Measurements from ENCODE around the gene PTOV1. TPM values are rescaled to one million over a fixed set of nuclear protein-coding genes. Genes with fewer than 3 reads are reported as not detected.

PTOV1 gene
- total and polyA plus RNA-seq, 2 of the 8 experiments (the other 6 are each of a cell fraction or from before 2014, with no cell fraction given): 147 to 251 TPM

GRCh38 chr19:49846408-49846807, 4.6 kb upstream of the PTOV1 start:
- H3K9me3 ChIP-seq (ENCODE audit: insufficient read depth in 2 of 2, low read depth in 1 of 2, low read length in 1 of 2): no peaks in the 10 kb centered on the region
- 75% methylated on average over 5 of the region's 5 CpGs; no CpG with 5 or more reads in 1 of the 2 experiments for WGBS, 2 experiments (ENCODE audit: extremely low coverage in 1 of 2, insufficient coverage in 1 of 2, insufficient read length in 1 of 2, insufficient replicate concordance in 2 of 2, low coverage in 1 of 2, low lambda C conversion rate in 2 of 2, missing lambda C conversion rate in 1 of 2)
- H2BK12ac ChIP-seq (ENCODE audit: low read depth, low read length): no peak overlapping the region
- no peak overlapping the region for H3K4me3 ChIP-seq (ENCODE audit: extremely low read depth in 1 of 4, insufficient read depth in 2 of 4, low read depth in 3 of 4, low read length in 4 of 4)
- no peak overlapping the region for H4K8ac ChIP-seq (ENCODE audit: extremely low read depth, insufficient read depth, low read length)
- no peak overlapping the region for H2BK5ac ChIP-seq (ENCODE audit: low read depth, low read length)
- peaks cover 4% of the 10 kb centered on the region; the same call in 1 of the 2 replicates for H3K23me2 ChIP-seq (ENCODE audit: low read depth, low read length)
- H3K79me2 ChIP-seq (ENCODE audit: control insufficient read depth in 1 of 2, insufficient read depth in 2 of 2, low read length in 2 of 2): peaks cover 0 to 3% of the 10 kb centered on the region in 2 experiments; a peak in 1 of 4 replicates
- no peak overlapping the region for H3K4me2 ChIP-seq (ENCODE audit: insufficient read depth in 1 of 2, low read depth in 2 of 2, low read length in 2 of 2)
- H3K4me1 ChIP-seq (replicated peaks in 1 of 4; ENCODE audit: control insufficient read depth in 3 of 4, insufficient read depth in 4 of 4, low read length in 3 of 4): peaks cover 0 to 3% (median 0%) of the 10 kb centered on the region in 4 experiments; a peak in 3 of 7 replicates
- H3K9ac ChIP-seq (replicated peaks in 1 of 4; ENCODE audit: extremely low read depth in 1 of 4, low read depth in 3 of 4, low read length in 3 of 4): no peak overlapping the region
- no peak overlapping the region for H3K27ac ChIP-seq (ENCODE audit: low read depth, low read length)
- no peaks in the 10 kb centered on the region for H3K27me3 ChIP-seq (replicated peaks in 1 of 4; ENCODE audit: control insufficient read depth in 3 of 4, extremely low read depth in 1 of 4, insufficient read depth in 3 of 4, low read length in 3 of 4)
- no peak overlapping the region for H2BK15ac ChIP-seq (ENCODE audit: low read length)
- H2AFZ ChIP-seq (ENCODE audit: low read length): no peak overlapping the region
- H2AK5ac ChIP-seq (ENCODE audit: low read depth, low read length): no peak overlapping the region
- POLR2A ChIA-PET (ENCODE audit: partially characterized antibody): interaction anchor here (1.1 to 3.3 kb wide), 4 partner anchors 9 to 27 kb away, joined by 3 to 12 read pairs (median 8); no protein-coding TSS in a partner anchor
- 0 out of 8 replicates have a peak, but pooled peaks cover 0 to 3% (median 0%) of the 10 kb centered on the region in 4 experiments for H3K36me3 ChIP-seq (ENCODE audit: control insufficient read depth in 2 of 4, insufficient read depth in 4 of 4, low read length in 3 of 4)
- no peak for FAIRE-seq
- no peak overlapping the region for H3K18ac ChIP-seq (ENCODE audit: extremely low read depth, low read length)
- no peak overlapping the region for H3K56ac ChIP-seq (replicated peaks; ENCODE audit: insufficient read length, low read depth, low read length)
- H3K4ac ChIP-seq (replicated peaks; ENCODE audit: insufficient read length, low read depth, low read length): no peak overlapping the region
- peaks cover 3% of the 10 kb centered on the region; the same call in 1 of the 2 replicates for H3K79me1 ChIP-seq (ENCODE audit: low read depth, low read length)
- peaks cover 0 to 2% of the 10 kb centered on the region in 2 experiments for H4K20me1 ChIP-seq (replicated peaks in 1 of 2; ENCODE audit: control insufficient read depth in 1 of 2, insufficient read depth in 2 of 2, low read length in 2 of 2)
- no peak for DNase-seq (ENCODE audit: low read depth in 1 of 2, low spot score in 2 of 2)
- no peak overlapping the region for H3K23ac ChIP-seq (ENCODE audit: insufficient read length)
- no peak overlapping the region for H3K14ac ChIP-seq (ENCODE audit: insufficient read length)
- CTCF ChIA-PET (ENCODE audit: partially characterized antibody): interaction anchor here (1.4 to 2.5 kb wide), 2 partner anchors 29 to 33 kb away, joined by 3 to 9 read pairs; partner anchors contain the start of gene FUZ
- no peak overlapping the region for H4K5ac ChIP-seq (ENCODE audit: insufficient read length, low read depth, low read length)
- no peak overlapping the region for H2BK20ac ChIP-seq (ENCODE audit: low read length)
- H4K91ac ChIP-seq (replicated peaks; ENCODE audit: insufficient read length, low read length): no peak overlapping the region
- H2BK120ac ChIP-seq (replicated peaks; ENCODE audit: low read depth, low read length): no peak overlapping the region
- TF ChIP-seq NANOG (IDR thresholded peaks at IDR 0.05; ENCODE audit: insufficient read depth, low read depth, low read length, poor library complexity, severe bottlenecking): no peak
- TF ChIP-seq, protein P1, sequence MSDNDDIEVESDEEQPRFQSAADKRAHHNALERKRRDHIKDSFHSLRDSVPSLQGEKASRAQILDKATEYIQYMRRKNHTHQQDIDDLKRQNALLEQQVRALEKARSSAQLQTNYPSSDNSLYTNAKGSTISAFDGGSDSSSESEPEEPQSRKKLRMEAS (IDR thresholded peaks at IDR 0.05): no peak
- TF ChIP-seq KDM4A (IDR thresholded peaks at IDR 0.05; ENCODE audit: low read depth, low read length, severe bottlenecking): no peak
- TF ChIP-seq CBX5 (IDR thresholded peaks at IDR 0.05; ENCODE audit: low read depth, low read length): no peak
- no peak for TF ChIP-seq NRF1 (IDR thresholded peaks at IDR 0.05; ENCODE audit: low read depth, low read length)
- TF ChIP-seq RAD21 (IDR thresholded peaks at IDR 0.05 in 1 of 2, conservative IDR thresholded peaks at IDR 0.05 in 1 of 2; ENCODE audit: low read depth in 2 of 2, low read length in 2 of 2): no peak
- TF ChIP-seq TAF1 (IDR thresholded peaks at IDR 0.05; ENCODE audit: low read depth, low read length): no peak
- TF ChIP-seq POLR2A (IDR thresholded peaks at IDR 0.05; ENCODE audit: control extremely low read depth in 1 of 2, low read depth in 2 of 2, low read length in 2 of 2): no peak
- no peak for TF ChIP-seq EP300 (IDR thresholded peaks at IDR 0.05; ENCODE audit: borderline replicate concordance in 1 of 2, low read depth in 2 of 2, low read length in 2 of 2)
- TF ChIP-seq, protein P2, sequence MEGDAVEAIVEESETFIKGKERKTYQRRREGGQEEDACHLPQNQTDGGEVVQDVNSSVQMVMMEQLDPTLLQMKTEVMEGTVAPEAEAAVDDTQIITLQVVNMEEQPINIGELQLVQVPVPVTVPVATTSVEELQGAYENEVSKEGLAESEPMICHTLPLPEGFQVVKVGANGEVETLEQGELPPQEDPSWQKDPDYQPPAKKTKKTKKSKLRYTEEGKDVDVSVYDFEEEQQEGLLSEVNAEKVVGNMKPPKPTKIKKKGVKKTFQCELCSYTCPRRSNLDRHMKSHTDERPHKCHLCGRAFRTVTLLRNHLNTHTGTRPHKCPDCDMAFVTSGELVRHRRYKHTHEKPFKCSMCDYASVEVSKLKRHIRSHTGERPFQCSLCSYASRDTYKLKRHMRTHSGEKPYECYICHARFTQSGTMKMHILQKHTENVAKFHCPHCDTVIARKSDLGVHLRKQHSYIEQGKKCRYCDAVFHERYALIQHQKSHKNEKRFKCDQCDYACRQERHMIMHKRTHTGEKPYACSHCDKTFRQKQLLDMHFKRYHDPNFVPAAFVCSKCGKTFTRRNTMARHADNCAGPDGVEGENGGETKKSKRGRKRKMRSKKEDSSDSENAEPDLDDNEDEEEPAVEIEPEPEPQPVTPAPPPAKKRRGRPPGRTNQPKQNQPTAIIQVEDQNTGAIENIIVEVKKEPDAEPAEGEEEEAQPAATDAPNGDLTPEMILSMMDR (IDR thresholded peaks at IDR 0.05; ENCODE audit: control extremely low read depth in 1 of 3, insufficient read depth in 1 of 3, low read depth in 1 of 3, low read length in 3 of 3): no peak

Data from H1 (cell line).